K562 (cell line): ENCODE results near the gene GTPBP1. TPM values are rescaled to one million over a fixed set of nuclear protein-coding genes. Genes with fewer than 3 reads are reported as not detected.

Source experiments
- ARID4B ChIP-seq: sonication (generic); formaldehyde crosslinking; IDR thresholded peaks from 2 replicates; pipeline ENCODE4 v1.8.0; 2022; ENCODE audit warnings: mild to moderate bottlenecking, missing genetic modification reagents
- CHD1 ChIP-seq: fragments of 200-600 bp; sonication (generic); IDR thresholded peaks from one replicate; pipeline ENCODE4 v1.6.1; 2012; ENCODE audit warnings: mild to moderate bottlenecking, moderate library complexity, low read length, inconsistent platforms
- E2F6 ChIP-seq, 2 experiments: IDR thresholded peaks; 2 replicates each; pipeline ENCODE4 v1.6.1; 2011; ENCODE audit warnings: borderline replicate concordance in 1 of 2, control low read depth in 1 of 2, low read depth in 1 of 2, low read length in 1 of 2, mild to moderate bottlenecking in 1 of 2, mixed read lengths in 1 of 2, moderate library complexity in 1 of 2; ENCODE audit not compliant: insufficient read depth in 1 of 2, insufficient read length in 1 of 2, poor library complexity in 1 of 2, severe bottlenecking in 1 of 2; ENCODE audit errors: extremely low read depth in 1 of 2
- FOXK1 ChIP-seq: sonication (generic); formaldehyde crosslinking; IDR thresholded peaks from 2 replicates; pipeline ENCODE4 v1.8.0; 2022; ENCODE audit warnings: missing genetic modification reagents, mild to moderate bottlenecking, borderline replicate concordance
- GATAD2B ChIP-seq: fragments of 450-650 bp; IDR thresholded peaks from 2 replicates; pipeline ENCODE4 v1.6.1; 2017; ENCODE audit warnings: mild to moderate bottlenecking, borderline replicate concordance
- MNT ChIP-seq, 2 experiments: fragments of 450-650 bp; conservative IDR thresholded peaks; 2 replicates each; pipeline ENCODE4 v1.6.1; 2017; ENCODE audit warnings: mild to moderate bottlenecking in 2 of 2, moderate library complexity in 2 of 2
- MYBL2 ChIP-seq, 2 experiments: fragments of 450-650 bp in 1 of 2; sonication (generic) in 1 of 2; formaldehyde crosslinking in 1 of 2; IDR thresholded peaks; 2 replicates each; pipeline versions ENCODE4 v1.6.1 to v1.8.1; 2017 to 2022; ENCODE audit warnings: borderline replicate concordance in 1 of 2, inconsistent platforms in 1 of 2, low read depth in 1 of 2, mild to moderate bottlenecking in 1 of 2, missing genetic modification reagents in 1 of 2, moderate library complexity in 1 of 2
- POLR2G ChIP-seq: fragments of 200-400 bp; formaldehyde crosslinking; IDR thresholded peaks from 2 replicates; pipeline ENCODE4 v1.6.1; 2017; ENCODE audit warnings: low read depth, mild to moderate bottlenecking, antibody characterized with exemption, low read length, moderate library complexity
- SRSF3 ChIP-seq: fragments of 200-400 bp; formaldehyde crosslinking; IDR thresholded peaks from 2 replicates; pipeline ENCODE4 v1.6.1; 2016; ENCODE audit warnings: mild to moderate bottlenecking, low read length, moderate library complexity; ENCODE audit not compliant: insufficient read depth
- polyA plus RNA-seq, 8 experiments: library from polyadenylated mRNA; depleted of rRNA in 4 of 8; stranded (reverse) in 5 of 8; unstranded in 3 of 8; fragments of >200 nt; fragmentation: Nextera tagmentation in 2 of 8; fragmentation: Illumina TruSeq in 1 of 8; extraction: Ambion mirVana in 2 of 8; extraction: Trizol in 1 of 8; gene quantifications; 2 replicates each; pipeline versions ENCODE4 v1.2.1 to v1.2.3, GENCODE V29; 2011 to 2014; ENCODE audit warnings: inconsistent platforms in 1 of 8, missing spikeins in 1 of 8
- total RNA-seq, 7 experiments: library from RNA; depleted of rRNA in 6 of 7; stranded (reverse); fragments of >200 nt in 6 of 7; fragmentation: Illumina TruSeq in 2 of 7; extraction: Trizol in 2 of 7; gene quantifications; 2 replicates each; pipeline versions ENCODE4 v1.2.1 to v1.2.3, GENCODE V29; 2011 to 2021; ENCODE audit warnings: low replicate concordance in 1 of 7
- TF ChIP-seq, protein P1 (sequence below): fragments of 450-650 bp; IDR thresholded peaks from 2 replicates; pipeline ENCODE4 v1.6.1; 2017; ENCODE audit warnings: antibody characterized with exemption, mild to moderate bottlenecking

Gene GTPBP1
- total and polyA plus RNA-seq, 9 of the 15 experiments (the other 6 are each of a cell fraction or from before 2014, with no cell fraction given), result 0.83 to 53.2 (median 23.3) TPM

GRCh38 chr22:38706101-38706900 lies 557 bp downstream of the GTPBP1 start (continued):
- TF ChIP-seq ARID4B (CRISPR knock-in tag) (peak; percentile 79), MYBL2 (IDR thresholded peaks at IDR 0.05; ENCODE audit: low read depth) (no peak), MYBL2 (CRISPR knock-in tag; IDR thresholded peaks at IDR 0.05; ENCODE audit: borderline replicate concordance) (no peak), MNT (conservative IDR thresholded peaks at IDR 0.05) (peak; percentile 42 to 68; a peak in 3 of 4 replicates), FOXK1 (CRISPR knock-in tag) (0 out of 2 replicates have a peak, but pooled peaks have one; percentile 40), POLR2G (peak; percentile 57), GATAD2B (peak; percentile 47; the same call in 1 of the 2 replicates), CHD1 (peak; percentile 8), SRSF3 (no peak), E2F6 (IDR thresholded peaks at IDR 0.05; ENCODE audit: borderline replicate concordance in 1 of 2, extremely low read depth in 1 of 2, insufficient read depth in 1 of 2, insufficient read length in 1 of 2, low read depth in 1 of 2, low read length in 1 of 2, poor library complexity in 1 of 2, severe bottlenecking in 1 of 2) (peak; percentile 27 to 53)
- TF ChIP-seq, protein P1, sequence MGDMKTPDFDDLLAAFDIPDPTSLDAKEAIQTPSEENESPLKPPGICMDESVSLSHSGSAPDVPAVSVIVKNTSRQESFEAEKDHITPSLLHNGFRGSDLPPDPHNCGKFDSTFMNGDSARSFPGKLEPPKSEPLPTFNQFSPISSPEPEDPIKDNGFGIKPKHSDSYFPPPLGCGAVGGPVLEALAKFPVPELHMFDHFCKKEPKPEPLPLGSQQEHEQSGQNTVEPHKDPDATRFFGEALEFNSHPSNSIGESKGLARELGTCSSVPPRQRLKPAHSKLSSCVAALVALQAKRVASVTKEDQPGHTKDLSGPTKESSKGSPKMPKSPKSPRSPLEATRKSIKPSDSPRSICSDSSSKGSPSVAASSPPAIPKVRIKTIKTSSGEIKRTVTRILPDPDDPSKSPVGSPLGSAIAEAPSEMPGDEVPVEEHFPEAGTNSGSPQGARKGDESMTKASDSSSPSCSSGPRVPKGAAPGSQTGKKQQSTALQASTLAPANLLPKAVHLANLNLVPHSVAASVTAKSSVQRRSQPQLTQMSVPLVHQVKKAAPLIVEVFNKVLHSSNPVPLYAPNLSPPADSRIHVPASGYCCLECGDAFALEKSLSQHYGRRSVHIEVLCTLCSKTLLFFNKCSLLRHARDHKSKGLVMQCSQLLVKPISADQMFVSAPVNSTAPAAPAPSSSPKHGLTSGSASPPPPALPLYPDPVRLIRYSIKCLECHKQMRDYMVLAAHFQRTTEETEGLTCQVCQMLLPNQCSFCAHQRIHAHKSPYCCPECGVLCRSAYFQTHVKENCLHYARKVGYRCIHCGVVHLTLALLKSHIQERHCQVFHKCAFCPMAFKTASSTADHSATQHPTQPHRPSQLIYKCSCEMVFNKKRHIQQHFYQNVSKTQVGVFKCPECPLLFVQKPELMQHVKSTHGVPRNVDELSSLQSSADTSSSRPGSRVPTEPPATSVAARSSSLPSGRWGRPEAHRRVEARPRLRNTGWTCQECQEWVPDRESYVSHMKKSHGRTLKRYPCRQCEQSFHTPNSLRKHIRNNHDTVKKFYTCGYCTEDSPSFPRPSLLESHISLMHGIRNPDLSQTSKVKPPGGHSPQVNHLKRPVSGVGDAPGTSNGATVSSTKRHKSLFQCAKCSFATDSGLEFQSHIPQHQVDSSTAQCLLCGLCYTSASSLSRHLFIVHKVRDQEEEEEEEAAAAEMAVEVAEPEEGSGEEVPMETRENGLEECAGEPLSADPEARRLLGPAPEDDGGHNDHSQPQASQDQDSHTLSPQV, result 0 out of 2 replicates have a peak, but pooled peaks have one; percentile 17
